ENCODE measurements around the gene HHAT. TPM values are rescaled to one million over a fixed set of nuclear protein-coding genes. Genes with fewer than 3 reads are reported as not detected.

Gene HHAT
- total RNA-seq, 2 experiments from 2014 or later = 0.99 to 1.4 TPM

- no peak for ATAC-seq
- no peaks in the 10 kb centered on the region for H3K27me3 Mint-ChIP-seq
- H3K9me3 Mint-ChIP-seq = no peaks in the 10 kb centered on the region
- peaks cover 8% of the 10 kb centered on the region for H3K4me1 Mint-ChIP-seq (ENCODE audit: low read depth)
- no peak for DNase-seq
- H3K27ac Mint-ChIP-seq = no peak overlapping the region
- CTCF ChIA-PET = no interaction called here
- TF ChIP-seq, protein P1, sequence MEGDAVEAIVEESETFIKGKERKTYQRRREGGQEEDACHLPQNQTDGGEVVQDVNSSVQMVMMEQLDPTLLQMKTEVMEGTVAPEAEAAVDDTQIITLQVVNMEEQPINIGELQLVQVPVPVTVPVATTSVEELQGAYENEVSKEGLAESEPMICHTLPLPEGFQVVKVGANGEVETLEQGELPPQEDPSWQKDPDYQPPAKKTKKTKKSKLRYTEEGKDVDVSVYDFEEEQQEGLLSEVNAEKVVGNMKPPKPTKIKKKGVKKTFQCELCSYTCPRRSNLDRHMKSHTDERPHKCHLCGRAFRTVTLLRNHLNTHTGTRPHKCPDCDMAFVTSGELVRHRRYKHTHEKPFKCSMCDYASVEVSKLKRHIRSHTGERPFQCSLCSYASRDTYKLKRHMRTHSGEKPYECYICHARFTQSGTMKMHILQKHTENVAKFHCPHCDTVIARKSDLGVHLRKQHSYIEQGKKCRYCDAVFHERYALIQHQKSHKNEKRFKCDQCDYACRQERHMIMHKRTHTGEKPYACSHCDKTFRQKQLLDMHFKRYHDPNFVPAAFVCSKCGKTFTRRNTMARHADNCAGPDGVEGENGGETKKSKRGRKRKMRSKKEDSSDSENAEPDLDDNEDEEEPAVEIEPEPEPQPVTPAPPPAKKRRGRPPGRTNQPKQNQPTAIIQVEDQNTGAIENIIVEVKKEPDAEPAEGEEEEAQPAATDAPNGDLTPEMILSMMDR (IDR thresholded peaks at IDR 0.05) = no peak
- no peak overlapping the region for H3K4me3 Mint-ChIP-seq
- H3K36me3 Mint-ChIP-seq (ENCODE audit: low read depth) = no peaks in the 10 kb centered on the region
- POLR2A ChIA-PET = no interaction called here
- intact Hi-C loops (cut with micrococcal nuclease) = no loop called here
Measured at GRCh38 chr1:210700083-210700482, 371.4 kb downstream of the HHAT start.

DNA sequence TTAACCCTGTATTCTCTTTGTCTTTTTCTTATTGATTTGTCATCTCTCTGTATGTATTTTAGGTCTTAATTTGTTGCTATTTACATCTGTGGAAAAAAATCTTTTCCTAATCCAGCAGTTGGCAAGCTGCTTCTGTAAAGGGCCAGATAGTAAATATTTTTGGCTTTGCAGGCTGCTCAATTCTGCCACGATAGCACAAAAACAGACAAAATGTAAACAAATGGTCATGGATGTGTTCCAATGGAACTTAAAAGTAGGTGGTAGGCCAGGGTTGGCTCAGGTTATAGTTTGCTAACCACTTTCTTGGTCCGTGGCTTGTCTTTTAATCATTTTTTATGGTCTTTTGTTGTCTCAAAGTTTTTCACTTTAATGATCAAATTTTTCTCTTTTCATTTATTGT is 371.8 kb downstream of the HHAT start:
- ATAC-seq (no peak), DNase-seq (no peak)
- H3K27me3 Mint-ChIP-seq = no peaks in the 10 kb centered on the region
- no peaks in the 10 kb centered on the region for H3K36me3 Mint-ChIP-seq (ENCODE audit: low read depth)
- H3K4me3 Mint-ChIP-seq = no peak overlapping the region
- CTCF ChIA-PET = no interaction called here
- POLR2A ChIA-PET = no interaction called here
- intact Hi-C loops (cut with micrococcal nuclease) = no loop called here
- TF ChIP-seq, protein P1 (IDR thresholded peaks at IDR 0.05) = no peak
- H3K27ac Mint-ChIP-seq = no peak overlapping the region
- H3K4me1 Mint-ChIP-seq (ENCODE audit: low read depth) = peaks cover 8% of the 10 kb centered on the region
- H3K9me3 Mint-ChIP-seq = no peaks in the 10 kb centered on the region

GRCh38 chr1:210702506-210702905 is 373.8 kb downstream of the HHAT start:
- H3K9me3 Mint-ChIP-seq = no peaks in the 10 kb centered on the region
- H3K36me3 Mint-ChIP-seq (ENCODE audit: low read depth) = no peaks in the 10 kb centered on the region
- no peak overlapping the region for H3K27ac Mint-ChIP-seq
- H3K4me3 Mint-ChIP-seq = no peak overlapping the region
- ChIA-PET POLR2A (interaction anchor here (0.7 kb wide), 1 partner anchor 37 kb away, joined by 3 read pairs; no protein-coding TSS in a partner anchor), CTCF (interaction anchor here (1.2 kb wide), 1 partner anchor 14 kb away, joined by 3 read pairs; no protein-coding TSS in a partner anchor)
- no peaks in the 10 kb centered on the region for H3K27me3 Mint-ChIP-seq
- DNase-seq = no peak
- intact Hi-C loops (cut with micrococcal nuclease) = no loop called here
- H3K4me1 Mint-ChIP-seq (ENCODE audit: low read depth) = no peaks in the 10 kb centered on the region
- TF ChIP-seq, protein P1 (IDR thresholded peaks at IDR 0.05) = no peak
- ATAC-seq = no peak

GRCh38 chr1:210703593-210703992 is 374.9 kb downstream of the HHAT start:
- no peak for ATAC-seq
- no peak for DNase-seq
- H3K4me1 Mint-ChIP-seq (ENCODE audit: low read depth) = no peaks in the 10 kb centered on the region
- CTCF ChIA-PET = no interaction called here
- no peaks in the 10 kb centered on the region for H3K27me3 Mint-ChIP-seq
- H3K36me3 Mint-ChIP-seq (ENCODE audit: low read depth) = no peaks in the 10 kb centered on the region
- POLR2A ChIA-PET = no interaction called here
- no peak overlapping the region for H3K27ac Mint-ChIP-seq
- intact Hi-C loops (cut with micrococcal nuclease) = no loop called here
- H3K4me3 Mint-ChIP-seq = no peak overlapping the region
- no peaks in the 10 kb centered on the region for H3K9me3 Mint-ChIP-seq
- TF ChIP-seq, protein P1 (IDR thresholded peaks at IDR 0.05) = no peak

DNA sequence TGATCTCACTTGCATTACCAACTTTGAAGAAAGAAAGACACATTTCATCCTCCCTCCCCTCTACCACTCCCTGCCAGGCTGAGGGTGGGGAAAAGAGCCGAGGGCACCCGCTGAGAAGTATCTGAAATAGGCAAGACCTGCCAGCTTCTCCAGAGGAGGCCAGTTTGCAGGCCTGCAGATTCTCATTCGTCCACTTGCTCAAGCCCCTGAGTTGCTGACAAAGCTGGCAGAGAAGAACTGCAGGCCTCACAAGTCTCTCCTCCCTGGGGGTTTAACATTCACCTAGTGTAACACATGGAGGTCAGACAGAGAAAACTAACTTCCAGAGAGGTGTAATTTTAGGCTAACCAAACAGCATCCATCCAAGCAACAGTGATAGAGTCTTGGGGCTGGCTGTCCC is 376.4 kb downstream of the HHAT start:
- no peak overlapping the region for H3K27ac Mint-ChIP-seq
- TF ChIP-seq, protein P1 (IDR thresholded peaks at IDR 0.05) = no peak
- no peak for ATAC-seq
- no peak for DNase-seq
- POLR2A ChIA-PET = no interaction called here
- intact Hi-C loops (cut with micrococcal nuclease) = no loop called here
- H3K36me3 Mint-ChIP-seq (ENCODE audit: low read depth) = no peaks in the 10 kb centered on the region
- H3K9me3 Mint-ChIP-seq = no peaks in the 10 kb centered on the region
- CTCF ChIA-PET = no interaction called here
- H3K27me3 Mint-ChIP-seq = no peaks in the 10 kb centered on the region
- no peaks in the 10 kb centered on the region for H3K4me1 Mint-ChIP-seq (ENCODE audit: low read depth)
- H3K4me3 Mint-ChIP-seq = no peak overlapping the region
